GF-D8 (cell line): ENCODE measurements around the gene BPIFB2.

Experiments
- DNase-seq: peaks from one replicate; lab custom pipeline; 2025; lab: John Stamatoyannopoulos, UW

The BPIFB2 gene

GRCh38 chr20:33008336-33009213 is 1.1 kb downstream of the BPIFB2 start:
- DNase-seq, result no peak

DNA sequence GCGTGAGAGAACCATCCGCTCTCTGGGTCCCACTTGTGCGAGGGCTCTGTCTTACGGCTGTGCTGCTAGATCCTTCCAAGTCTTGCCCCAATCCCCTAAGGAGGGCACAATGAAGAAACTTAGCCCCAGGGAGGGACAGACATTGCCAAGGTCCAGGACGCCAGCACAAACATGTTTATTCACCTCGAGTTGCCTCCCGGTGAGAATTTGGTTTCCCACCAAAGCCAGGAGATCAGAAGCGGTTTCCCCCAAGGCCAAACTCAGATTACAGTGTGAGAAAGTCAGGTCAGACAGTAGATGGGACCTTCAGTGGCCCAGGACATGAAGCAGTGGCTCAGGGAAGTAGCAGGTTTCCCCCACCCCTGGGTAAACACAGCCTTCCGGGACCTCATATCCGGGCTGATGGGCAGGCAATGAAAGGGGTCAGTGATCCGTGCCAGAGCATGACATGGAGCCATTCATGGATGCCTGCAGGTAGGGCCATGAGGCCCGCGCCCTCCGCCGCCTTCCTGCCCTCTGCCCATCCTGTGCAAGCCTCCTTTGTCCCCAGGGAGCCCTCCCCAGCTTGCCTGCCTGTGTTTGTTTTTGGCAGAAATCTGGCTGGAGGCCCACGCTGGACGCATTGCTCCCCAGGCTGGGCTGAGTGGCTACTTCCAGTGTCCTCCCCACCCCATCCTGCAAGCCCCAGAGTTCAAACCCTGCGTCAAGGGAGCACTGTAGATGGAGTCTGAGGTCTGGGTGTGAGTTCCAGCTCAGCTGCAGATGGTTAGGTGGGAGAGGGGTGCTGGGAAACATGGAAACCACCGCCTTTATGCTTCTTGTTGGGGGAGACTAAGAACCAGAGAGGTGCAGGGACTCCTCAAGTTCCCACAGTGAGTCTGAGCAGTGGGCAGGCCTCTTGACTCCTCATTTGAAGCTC is 2.0 kb downstream of the BPIFB2 start:
- DNase-seq, result no peak

- DNase-seq, result no peak
Observed at GRCh38 chr20:33010133-33010504, 2.6 kb downstream of the BPIFB2 start.

GRCh38 chr20:33010674-33011449 is 3.4 kb downstream of the BPIFB2 start:
- no peak for DNase-seq

GRCh38 chr20:33012327-33013189 is 5.1 kb downstream of the BPIFB2 start:
- DNase-seq, result no peak

DNA sequence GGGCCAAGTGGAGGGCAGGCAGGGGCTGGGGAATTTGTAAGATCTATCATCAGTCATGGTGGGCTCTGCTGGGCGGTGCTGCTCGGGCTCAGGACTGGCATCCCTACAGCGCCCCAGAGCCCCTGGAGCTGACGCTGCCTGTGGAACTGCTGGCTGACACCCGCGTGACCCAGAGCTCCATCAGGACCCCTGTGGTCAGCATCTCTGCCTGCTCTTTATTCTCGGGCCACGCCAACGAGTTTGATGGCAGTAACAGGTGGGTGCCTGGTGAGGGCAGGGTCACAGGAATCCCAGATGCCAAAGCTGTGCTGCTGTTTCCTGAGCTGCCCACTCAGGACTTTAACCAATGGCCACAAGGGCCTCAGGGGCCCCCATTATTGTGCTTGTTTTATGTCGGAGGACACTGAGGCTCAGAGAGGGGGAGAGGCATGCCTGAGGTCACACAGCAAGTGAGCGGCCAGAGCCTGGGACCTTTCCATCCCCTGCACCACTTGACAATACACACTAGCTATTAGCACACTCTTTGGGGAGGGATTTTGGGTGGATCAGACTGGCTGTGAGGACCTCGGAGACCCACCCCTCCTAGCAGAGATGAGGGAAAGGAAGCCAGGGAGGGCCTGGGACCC is 6.3 kb downstream of the BPIFB2 start:
- DNase-seq, result no peak

- no peak for DNase-seq
Observed at GRCh38 chr20:33014336-33015113, 7.0 kb downstream of the BPIFB2 start.

DNA sequence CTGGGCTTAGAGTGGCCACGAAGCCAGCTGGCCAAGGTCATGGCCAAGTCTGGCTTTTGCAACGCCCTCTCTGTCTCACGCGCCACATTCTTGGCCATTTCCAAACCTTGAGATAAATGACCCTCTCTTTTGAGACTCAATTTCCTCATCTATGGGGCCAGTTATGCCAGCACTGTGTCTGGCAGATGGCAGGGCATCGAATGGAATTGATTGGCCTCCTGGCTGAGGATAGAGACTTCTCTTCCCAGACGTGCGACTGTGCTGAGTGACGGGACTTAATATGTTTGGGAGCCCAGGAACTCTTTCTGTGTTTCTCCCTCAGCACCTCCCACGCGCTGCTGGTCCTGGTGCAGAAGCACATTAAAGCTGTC is 7.6 kb downstream of the BPIFB2 start:
- DNase-seq, result no peak

GRCh38 chr20:33015700-33016580 is 8.4 kb downstream of the BPIFB2 start:
- DNase-seq, result no peak

DNA sequence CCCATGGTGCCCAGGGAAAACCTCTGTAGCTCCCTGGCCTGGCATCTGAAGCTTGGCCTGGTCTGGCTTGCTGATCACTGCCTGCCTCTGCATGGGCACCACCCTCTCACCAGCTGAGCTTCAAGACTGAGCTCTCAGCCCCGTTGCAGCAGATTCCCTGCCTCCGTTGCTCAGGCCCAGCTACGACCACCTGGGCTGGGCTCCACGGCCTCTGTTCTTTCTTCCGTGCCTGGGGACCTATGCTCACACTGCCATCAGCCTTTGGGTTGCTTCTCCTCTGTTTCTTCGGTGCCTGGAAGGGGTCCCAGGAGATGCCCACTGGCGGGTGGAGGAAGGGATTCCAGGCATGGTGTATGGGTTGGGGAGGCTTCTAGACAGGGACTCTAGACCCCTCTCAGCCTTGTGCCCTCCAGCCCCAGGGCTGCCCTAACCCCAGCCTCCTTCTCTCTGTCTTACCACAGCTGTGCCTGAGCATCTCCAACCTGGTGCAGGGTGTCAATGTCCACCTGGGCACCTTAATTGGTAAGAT is 9.1 kb downstream of the BPIFB2 start:
- DNase-seq, result no peak

DNA sequence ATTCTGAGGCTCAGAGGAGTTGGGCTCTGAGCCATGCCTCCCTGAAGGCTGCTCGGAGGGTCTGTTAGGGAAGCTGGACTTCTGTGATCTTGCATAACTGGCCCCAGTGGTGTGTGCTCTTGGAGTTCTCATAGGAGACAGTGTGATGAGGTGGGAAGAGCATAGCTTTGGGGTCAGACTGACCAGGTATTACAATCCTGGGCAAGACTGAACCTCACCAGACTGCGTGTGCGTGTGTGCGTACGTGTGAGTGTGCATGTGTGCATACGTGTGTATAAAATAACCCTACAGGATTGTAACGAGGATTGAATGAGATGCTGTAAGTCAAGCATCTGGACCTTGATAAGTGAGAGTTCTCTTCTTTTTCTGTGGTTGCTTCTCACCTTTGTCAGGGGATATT is 10.0 kb downstream of the BPIFB2 start:
- DNase-seq, result no peak

DNA sequence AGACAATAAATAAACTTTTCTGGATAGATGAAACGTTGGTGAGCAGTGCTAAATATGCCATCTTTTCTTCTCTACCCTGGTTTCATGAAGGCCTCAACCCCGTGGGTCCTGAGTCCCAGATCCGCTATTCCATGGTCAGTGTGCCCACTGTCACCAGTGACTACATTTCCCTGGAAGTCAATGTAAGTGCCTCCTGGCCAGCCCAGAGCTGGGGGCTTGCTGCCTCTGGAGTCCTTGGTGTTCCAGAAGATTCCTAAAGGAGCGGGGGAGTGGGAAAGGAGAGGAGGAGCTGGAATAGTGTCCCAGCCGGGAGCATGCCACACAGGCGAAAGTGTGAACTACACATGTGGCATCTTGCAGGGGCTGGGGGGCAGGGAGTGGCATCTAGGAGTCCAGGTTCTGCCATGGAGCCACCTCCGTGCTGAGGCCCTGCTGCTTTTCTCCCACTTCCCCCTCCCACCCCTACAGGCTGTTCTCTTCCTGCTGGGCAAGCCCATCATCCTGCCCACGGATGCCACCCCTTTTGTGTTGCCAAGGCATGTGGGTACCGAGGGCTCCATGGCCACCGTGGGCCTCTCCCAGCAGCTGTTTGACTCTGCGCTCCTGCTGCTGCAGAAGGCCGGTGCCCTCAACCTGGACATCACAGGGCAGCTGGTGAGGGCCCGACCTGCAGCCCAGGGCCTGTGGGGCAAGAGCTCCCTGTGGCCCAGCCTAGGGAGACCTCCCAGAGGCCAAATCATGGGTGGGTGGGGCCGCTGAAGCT is 10.8 kb downstream of the BPIFB2 start:
- DNase-seq, result no peak

DNA sequence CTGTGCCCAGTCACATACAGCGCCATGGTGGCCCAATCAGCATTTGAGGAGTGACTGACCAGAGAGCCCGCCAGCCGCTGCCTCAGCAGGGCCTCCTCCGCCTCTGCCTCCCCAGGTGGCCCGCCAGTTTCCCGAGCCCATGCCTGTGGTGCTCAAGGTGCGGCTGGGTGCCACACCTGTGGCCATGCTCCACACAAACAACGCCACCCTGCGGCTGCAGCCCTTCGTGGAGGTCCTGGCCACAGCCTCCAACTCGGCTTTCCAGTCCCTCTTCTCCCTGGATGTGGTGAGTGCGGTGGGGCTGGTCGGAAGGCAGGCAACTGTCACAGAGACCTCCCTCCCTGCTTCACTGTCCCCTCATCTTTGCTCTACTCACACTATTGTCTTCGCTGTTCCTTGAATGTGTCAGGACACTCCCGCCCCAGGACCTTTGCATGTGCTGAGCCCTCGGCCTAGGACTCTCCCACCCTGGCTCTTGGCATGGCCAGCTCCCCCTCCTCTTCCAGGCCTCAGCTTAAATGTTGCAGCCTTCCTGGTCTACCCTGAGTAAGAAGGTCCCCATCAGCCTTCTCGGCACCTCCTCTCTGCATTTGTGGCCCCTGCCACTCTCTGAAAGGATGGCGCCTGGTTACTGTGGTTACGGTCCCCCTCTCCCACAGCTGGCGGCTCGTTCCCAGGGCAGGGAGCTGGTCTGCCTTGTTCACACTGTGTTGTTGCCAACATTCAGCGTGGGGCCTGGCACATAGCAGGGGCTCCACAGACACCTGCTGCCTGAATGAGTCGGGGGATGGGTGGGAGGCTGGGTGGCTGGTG is 12.2 kb downstream of the BPIFB2 start:
- DNase-seq, result no peak

DNA sequence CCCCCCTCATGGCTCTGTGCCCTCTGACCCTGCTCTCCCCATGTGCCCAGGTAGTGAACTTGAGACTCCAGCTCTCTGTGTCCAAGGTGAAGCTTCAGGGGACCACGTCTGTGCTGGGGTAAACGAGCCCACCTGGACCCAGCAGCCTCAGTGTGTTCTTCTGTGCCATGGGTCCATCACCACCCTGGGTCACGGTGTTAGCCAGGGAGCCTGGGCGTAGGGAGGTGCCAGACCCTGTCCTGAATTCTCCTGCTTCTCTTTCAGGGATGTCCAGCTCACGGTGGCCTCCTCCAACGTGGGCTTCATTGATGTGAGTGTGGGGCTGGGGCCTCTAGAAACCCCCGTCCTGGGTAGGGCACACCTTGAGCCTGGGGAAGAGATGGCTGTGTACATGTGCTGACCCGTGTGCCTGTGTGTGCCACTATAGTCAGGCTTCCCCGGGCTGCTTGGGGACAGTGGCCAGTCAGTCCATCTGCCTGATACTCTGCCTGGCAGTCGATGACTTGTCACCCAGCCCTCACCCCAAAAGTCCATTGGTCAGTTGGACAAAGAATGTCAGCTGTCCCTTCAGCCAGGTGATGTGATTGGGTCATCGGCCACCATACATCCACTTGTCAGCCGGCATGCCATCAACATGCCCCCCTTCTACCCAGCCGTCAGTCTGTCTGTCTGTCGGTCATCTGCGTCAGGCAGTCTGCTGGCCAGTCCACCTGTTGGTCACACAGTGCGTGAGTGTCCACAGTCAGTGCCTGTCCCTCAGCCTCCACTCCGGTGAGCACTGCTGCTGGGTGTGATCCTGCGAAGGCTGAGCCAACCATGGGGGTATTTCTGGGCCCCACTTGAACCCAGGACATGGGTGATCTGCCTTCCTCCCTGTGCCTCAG is 13.0 kb downstream of the BPIFB2 start:
- DNase-seq, result no peak

- no peak for DNase-seq
Observed at GRCh38 chr20:33021879-33022278, 14.4 kb downstream of the BPIFB2 start.

DNA sequence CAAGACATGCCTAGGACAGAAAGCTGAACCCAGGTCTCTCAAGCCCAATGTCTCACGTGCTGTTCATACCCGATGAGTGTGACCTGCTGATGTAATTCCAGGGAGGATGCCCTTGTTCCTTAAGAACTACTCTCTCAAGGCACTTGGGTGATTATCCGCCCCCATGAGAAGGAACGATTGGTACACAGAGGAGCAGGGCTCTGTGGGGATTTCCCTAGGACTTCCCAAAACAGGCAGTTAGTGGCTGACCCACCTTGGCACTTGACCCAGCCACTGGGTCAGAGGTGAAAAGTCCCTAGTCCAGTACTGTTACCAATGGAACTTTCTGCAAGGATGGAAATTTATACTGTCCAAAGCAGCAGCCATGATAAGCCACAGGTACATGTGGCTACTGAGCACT is 14.8 kb downstream of the BPIFB2 start:
- no peak for DNase-seq
